GM10266 (cell line): ENCODE measurements around the gene GPATCH8.

Experiments
- DNase-seq: peaks from one replicate; pipeline ENCODE4 v3.0.0; 2012; ENCODE audit errors: extremely low spot score
- TF ChIP-seq, protein P1 (sequence below): IDR thresholded peaks from 2 replicates; pipeline ENCODE4 v1.5.1; 2012; ENCODE audit warnings: mild to moderate bottlenecking, low read depth; ENCODE audit not compliant: control insufficient read depth, insufficient read depth; ENCODE audit errors: missing control alignments

Gene GPATCH8

DNA sequence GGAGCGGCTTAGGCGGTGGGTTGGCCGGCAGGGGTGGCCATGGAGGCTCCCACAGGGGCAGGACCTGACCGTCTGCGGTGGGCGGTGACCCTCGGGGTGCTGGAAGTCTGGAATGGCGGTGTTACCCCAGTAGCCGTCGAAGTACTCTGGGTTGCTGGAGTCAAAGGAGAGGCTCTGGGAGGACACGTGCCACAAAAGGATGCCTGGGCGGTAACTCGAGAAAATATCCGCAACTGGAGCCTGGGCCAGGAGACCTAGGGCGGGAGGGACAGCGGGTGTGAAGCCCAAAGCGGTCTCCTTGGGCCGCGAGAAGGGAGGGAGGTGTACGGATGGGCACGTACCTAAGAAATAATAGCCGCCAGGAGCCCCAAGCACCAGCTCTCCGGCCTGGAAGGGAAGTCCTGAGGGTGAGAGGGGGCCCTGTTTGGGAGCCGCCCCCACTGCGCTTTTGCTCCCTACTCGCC, 118.4 kb downstream of the GPATCH8 start:
- TF ChIP-seq, protein P1, sequence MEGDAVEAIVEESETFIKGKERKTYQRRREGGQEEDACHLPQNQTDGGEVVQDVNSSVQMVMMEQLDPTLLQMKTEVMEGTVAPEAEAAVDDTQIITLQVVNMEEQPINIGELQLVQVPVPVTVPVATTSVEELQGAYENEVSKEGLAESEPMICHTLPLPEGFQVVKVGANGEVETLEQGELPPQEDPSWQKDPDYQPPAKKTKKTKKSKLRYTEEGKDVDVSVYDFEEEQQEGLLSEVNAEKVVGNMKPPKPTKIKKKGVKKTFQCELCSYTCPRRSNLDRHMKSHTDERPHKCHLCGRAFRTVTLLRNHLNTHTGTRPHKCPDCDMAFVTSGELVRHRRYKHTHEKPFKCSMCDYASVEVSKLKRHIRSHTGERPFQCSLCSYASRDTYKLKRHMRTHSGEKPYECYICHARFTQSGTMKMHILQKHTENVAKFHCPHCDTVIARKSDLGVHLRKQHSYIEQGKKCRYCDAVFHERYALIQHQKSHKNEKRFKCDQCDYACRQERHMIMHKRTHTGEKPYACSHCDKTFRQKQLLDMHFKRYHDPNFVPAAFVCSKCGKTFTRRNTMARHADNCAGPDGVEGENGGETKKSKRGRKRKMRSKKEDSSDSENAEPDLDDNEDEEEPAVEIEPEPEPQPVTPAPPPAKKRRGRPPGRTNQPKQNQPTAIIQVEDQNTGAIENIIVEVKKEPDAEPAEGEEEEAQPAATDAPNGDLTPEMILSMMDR = no peak
- DNase-seq = no peak

DNA sequence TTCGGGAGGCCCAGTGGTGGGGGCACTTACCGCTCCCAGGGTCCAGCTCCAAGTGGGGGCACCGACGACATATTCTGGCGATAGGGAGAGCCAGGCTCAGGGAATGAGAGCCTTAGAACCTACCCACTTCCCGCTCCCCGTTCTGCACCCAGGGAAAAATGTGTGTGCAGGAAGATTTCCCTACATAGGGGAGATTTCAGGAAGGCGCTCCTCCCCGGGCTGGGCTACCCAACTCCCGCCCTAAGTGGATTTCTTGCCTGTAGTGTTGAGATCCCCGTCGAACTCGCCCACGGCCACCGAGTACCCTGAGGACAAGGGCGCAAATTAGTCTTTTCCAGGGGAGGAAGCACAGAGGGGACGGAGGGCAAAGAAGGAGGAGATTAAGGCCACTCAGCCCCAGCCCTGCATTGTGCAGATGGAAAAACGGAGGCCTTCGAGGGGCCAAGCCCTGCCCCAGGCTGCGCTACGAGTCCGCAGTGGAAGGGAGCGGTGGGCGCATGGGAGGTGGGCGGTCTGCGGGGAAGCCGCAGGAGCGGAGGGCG, 118.9 kb downstream of the GPATCH8 start:
- TF ChIP-seq, protein P1 = no peak
- DNase-seq = no peak

- DNase-seq = no peak
- TF ChIP-seq, protein P1 = no peak
These were observed 119.3 kb downstream of the GPATCH8 start for GRCh38 chr17:44383861-44384260.

- DNase-seq = no peak
- TF ChIP-seq, protein P1 = no peak
These were observed 119.8 kb downstream of the GPATCH8 start for GRCh38 chr17:44383363-44383762.

DNA sequence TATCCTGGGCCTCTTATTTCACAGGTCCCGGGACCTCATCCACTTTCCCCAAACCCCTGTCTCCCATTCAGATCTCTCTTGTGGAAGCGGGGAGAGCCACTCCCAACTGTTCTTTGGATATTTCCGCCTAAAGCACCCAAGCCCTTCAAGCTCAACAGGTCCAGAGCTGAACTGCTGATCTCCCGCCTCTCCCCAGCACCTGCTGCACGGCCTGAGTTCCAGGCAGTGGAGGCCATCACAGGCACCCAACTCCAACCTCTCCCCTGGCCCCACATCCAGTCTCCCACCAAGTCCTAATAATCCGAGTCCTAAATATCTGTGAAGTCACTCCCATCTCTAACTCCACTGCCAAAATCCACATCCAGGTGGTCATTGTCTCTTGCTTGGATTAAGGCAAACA, 120.3 kb downstream of the GPATCH8 start:
- TF ChIP-seq, protein P1 = no peak
- no peak for DNase-seq

GRCh38 chr17:44381810-44382305, 121.3 kb downstream of the GPATCH8 start:
- no peak for DNase-seq
- TF ChIP-seq, protein P1 = no peak

DNA sequence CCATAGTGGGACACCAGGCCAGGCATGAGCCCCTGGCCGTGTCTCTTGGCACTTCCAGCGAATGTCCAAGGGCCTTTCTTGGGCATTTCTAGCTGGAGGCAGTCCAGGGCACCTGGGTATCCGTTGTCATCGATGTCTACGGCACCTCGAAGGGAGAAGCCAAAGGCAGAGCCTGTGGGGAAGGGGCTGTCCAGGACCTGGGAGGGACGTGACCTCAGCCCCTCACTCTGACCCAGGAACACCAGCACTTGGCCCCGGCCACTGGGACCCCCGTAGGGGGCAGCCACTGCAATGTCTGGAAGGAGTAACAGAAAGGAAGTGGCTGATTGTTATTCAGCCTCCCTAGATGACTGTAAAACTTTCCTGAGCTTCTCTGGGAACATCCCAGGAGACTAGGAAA, 122.4 kb downstream of the GPATCH8 start:
- TF ChIP-seq, protein P1 = no peak
- no peak for DNase-seq
